BLaER1 treated with 17β-estradiol and CSF1 and Interleukin-3, amounts not matched to agents 10 nM and 100 nM (cell line): Measurements from ENCODE around the gene PRM1.
A peak's percentile ranks its signal among the peaks of the same experiment; 100 is the strongest.

Source experiments
- H3K27ac ChIP-seq, 11 experiments: shearing (Covaris generic); formaldehyde crosslinking; 2 replicates each; pipeline ENCODE4 v1.8.1; 2022
- H3K27me3 ChIP-seq, 11 experiments: shearing (Covaris generic); formaldehyde crosslinking; 2 replicates each; pipeline ENCODE4 v1.8.1; 2022
- H3K36me3 ChIP-seq, 11 experiments: shearing (Covaris generic); formaldehyde crosslinking; 2 replicates each; pipeline ENCODE4 v1.8.1; 2022
- H3K4me1 ChIP-seq, 10 experiments: shearing (Covaris generic); formaldehyde crosslinking; 2 replicates each; pipeline ENCODE4 v1.8.1; 2022
- H3K4me2 ChIP-seq, 11 experiments: shearing (Covaris generic); formaldehyde crosslinking; 2 replicates each; pipeline ENCODE4 v1.8.1; 2022
- H3K4me3 ChIP-seq, 10 experiments: shearing (Covaris generic); formaldehyde crosslinking; 2 replicates each; pipeline ENCODE4 v1.8.1; 2022
- H3K9ac ChIP-seq, 11 experiments: shearing (Covaris generic); formaldehyde crosslinking; 2 replicates each; pipeline ENCODE4 v1.8.1; 2022
- H3K9me3 ChIP-seq, 11 experiments: shearing (Covaris generic); formaldehyde crosslinking; replicated peaks in 1 of 11; 2 replicates each; pipeline ENCODE4 v1.8.1; 2022
- H4K20me1 ChIP-seq, 11 experiments: shearing (Covaris generic); formaldehyde crosslinking; 2 replicates each; pipeline ENCODE4 v1.8.1; 2022
- Cebpa-rat ChIP-seq, 11 experiments: shearing (Covaris generic); IDR thresholded peaks; 2 replicates each; pipeline ENCODE4 v1.8.1; 2022

The PRM1 gene

DNA sequence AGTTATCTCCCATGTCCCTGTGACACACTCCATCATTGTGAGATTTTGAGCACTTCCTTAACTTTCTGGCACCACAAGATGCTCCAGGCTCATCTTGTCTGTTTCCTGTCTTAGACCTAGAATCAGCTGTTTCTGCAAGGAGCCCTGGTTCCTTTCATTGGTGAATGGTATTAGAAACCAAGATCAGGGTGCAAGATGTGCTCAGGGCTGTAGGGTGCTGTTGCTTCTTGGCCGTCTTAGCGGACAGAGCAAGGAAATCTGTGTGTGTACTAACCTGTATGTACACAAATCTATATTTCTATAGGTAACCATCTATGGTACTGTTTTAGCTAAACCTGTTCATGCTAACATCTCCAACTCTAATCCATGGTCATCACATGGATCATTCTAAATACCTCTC is 8.1 kb upstream of the PRM1 start:
- Histone ChIP-seq H3K27ac (no peak overlapping the region), H4K20me1 (no peaks in the 10 kb centered on the region), H3K4me3 (no peak overlapping the region), H3K4me2 (no peak overlapping the region), H3K36me3 (no peaks in the 10 kb centered on the region), H3K9ac (no peak overlapping the region), H3K9me3 (no peaks in the 10 kb centered on the region; a peak in 1 of 22 replicates), H3K27me3 (no peaks in the 10 kb centered on the region), H3K4me1 (peaks cover 0 to 17% (median 7%) of the 10 kb centered on the region in 10 experiments; a peak in 14 of 20 replicates)
- no peak for TF ChIP-seq Cebpa-rat (IDR thresholded peaks at IDR 0.05)

DNA sequence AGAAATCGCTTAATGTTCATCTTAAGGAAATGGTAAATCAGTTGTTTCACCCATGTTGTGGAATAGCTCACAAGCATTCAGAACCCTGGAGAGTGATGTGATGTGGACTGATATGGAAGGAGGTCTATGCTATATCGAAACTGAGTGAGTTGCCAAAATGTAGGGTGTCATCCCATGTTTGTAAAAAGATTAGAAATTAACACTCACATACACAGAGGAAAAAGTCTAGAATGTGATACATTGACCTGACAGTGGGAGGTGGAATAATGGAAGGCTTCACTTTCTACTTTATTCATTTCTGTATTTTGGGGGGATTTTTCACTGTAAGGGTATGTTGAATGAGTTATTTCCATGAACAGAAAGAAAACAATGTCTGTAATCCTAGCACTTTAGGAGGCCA is 4.7 kb upstream of the PRM1 start:
- no peak overlapping the region for H3K9ac ChIP-seq
- no peaks in the 10 kb centered on the region; a peak in 1 of 22 replicates for H3K9me3 ChIP-seq
- H3K4me2 ChIP-seq: no peak overlapping the region
- H3K36me3 ChIP-seq: no peaks in the 10 kb centered on the region
- no peaks in the 10 kb centered on the region for H3K27me3 ChIP-seq
- H3K4me3 ChIP-seq: no peak overlapping the region
- no peak for TF ChIP-seq Cebpa-rat (IDR thresholded peaks at IDR 0.05)
- H3K4me1 ChIP-seq: no peaks in the 10 kb centered on the region; a peak in 2 of 20 replicates
- no peak overlapping the region for H3K27ac ChIP-seq
- no peaks in the 10 kb centered on the region for H4K20me1 ChIP-seq

GRCh38 chr16:11283820-11284248 is 2.7 kb upstream of the PRM1 start:
- Histone ChIP-seq H3K4me2 (no peak overlapping the region), H3K9ac (no peak overlapping the region)

GRCh38 chr16:11278681-11279628 is 2.2 kb downstream of the PRM1 start:
- H3K9me3 ChIP-seq: no peaks in the 10 kb centered on the region
- H3K36me3 ChIP-seq: no peaks in the 10 kb centered on the region
- H3K9ac ChIP-seq: no peak overlapping the region
- H3K27ac ChIP-seq: no peak overlapping the region
- TF ChIP-seq Cebpa-rat (IDR thresholded peaks at IDR 0.05): no peak
- H3K4me2 ChIP-seq: peak overlapping the region in 5 of 11 experiments; percentile 5 to 51 (median 11); a peak in 3 of 22 replicates
- H3K27me3 ChIP-seq: no peaks in the 10 kb centered on the region
- no peak overlapping the region for H3K4me3 ChIP-seq
- peaks cover 6 to 9% (median 8%) of the 10 kb centered on the region in 10 experiments; a peak in 11 of 20 replicates for H3K4me1 ChIP-seq
- no peaks in the 10 kb centered on the region for H4K20me1 ChIP-seq

More at GRCh38 chr16:11283820-11284248, 2.7 kb upstream of the PRM1 start:
- no peaks in the 10 kb centered on the region; a peak in 1 of 22 replicates for H3K9me3 ChIP-seq
- H4K20me1 ChIP-seq: no peaks in the 10 kb centered on the region
- TF ChIP-seq Cebpa-rat (IDR thresholded peaks at IDR 0.05): no peak
- no peaks in the 10 kb centered on the region for H3K27me3 ChIP-seq
- H3K4me3 ChIP-seq: no peak overlapping the region
- no peaks in the 10 kb centered on the region for H3K36me3 ChIP-seq
- H3K27ac ChIP-seq: no peak overlapping the region
- H3K4me1 ChIP-seq: peaks cover 6 to 8% (median 7%) of the 10 kb centered on the region in 10 experiments; a peak in 11 of 20 replicates

- no peaks in the 10 kb centered on the region for H3K9me3 ChIP-seq
- no peak overlapping the region for H3K9ac ChIP-seq
- no peak overlapping the region for H3K4me3 ChIP-seq
- no peak overlapping the region for H3K4me2 ChIP-seq
- TF ChIP-seq Cebpa-rat (IDR thresholded peaks at IDR 0.05): no peak
- H3K27me3 ChIP-seq: no peaks in the 10 kb centered on the region
- H3K36me3 ChIP-seq: no peaks in the 10 kb centered on the region
- H3K27ac ChIP-seq: no peak overlapping the region
- no peaks in the 10 kb centered on the region for H4K20me1 ChIP-seq
- H3K4me1 ChIP-seq: peaks cover 6 to 9% (median 8%) of the 10 kb centered on the region in 10 experiments; a peak in 11 of 20 replicates
Observed at GRCh38 chr16:11277607-11278337, 3.4 kb downstream of the PRM1 start.

DNA sequence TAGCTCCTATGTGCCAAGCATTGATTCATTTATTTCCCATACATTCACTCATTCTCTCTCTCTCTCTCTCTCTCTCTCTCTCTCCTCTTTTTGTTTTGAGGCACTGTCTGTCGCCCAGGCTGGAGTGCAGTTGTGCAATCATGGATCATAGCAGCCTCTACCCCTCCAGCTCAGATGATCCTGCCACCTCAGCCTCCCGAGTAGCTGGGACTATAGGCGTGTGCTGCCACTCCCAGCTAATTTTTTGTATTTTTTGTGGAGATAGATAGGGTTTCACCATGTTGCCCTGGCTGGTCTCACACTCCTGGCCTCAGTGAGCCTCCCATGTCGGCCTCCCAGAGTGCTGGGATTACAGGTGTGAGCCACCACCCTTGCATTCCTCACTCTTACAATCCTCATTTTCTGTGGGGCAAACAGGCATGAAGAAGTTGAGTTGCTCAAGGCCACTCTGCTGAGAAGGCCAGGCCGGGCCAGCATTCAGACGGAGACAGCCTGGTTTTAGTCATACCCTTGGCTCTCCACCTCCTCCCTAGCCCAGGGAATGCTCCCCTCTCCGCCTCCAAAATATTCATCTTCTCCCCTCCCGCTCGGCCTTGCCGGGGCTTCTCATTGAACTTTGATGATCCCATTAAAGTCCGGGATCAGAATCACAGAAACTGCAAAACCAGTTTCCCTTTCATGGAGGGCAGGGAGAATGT is 4.1 kb downstream of the PRM1 start:
- H4K20me1 ChIP-seq: no peaks in the 10 kb centered on the region
- peaks cover 6 to 9% (median 8%) of the 10 kb centered on the region in 10 experiments; a peak in 11 of 20 replicates for H3K4me1 ChIP-seq
- H3K9ac ChIP-seq: no peak overlapping the region
- no peaks in the 10 kb centered on the region for H3K9me3 ChIP-seq
- H3K27ac ChIP-seq: no peak overlapping the region
- H3K4me3 ChIP-seq: no peak overlapping the region
- H3K36me3 ChIP-seq: no peaks in the 10 kb centered on the region
- no peak overlapping the region for H3K4me2 ChIP-seq
- no peak for TF ChIP-seq Cebpa-rat (IDR thresholded peaks at IDR 0.05)
- no peaks in the 10 kb centered on the region for H3K27me3 ChIP-seq

GRCh38 chr16:11276143-11276895 is 4.8 kb downstream of the PRM1 start, which contains the start of gene PRM2:
TSS of gene PRM2 (minus strand) at chr16:11276480. CDS start at chr16:11276370, 110 bp downstream.
- no peak for TF ChIP-seq Cebpa-rat (IDR thresholded peaks at IDR 0.05)
- no peaks in the 10 kb centered on the region for H4K20me1 ChIP-seq

GRCh38 chr16:11274964-11275363 is 6.2 kb downstream of the PRM1 start:
- H4K20me1 ChIP-seq: no peaks in the 10 kb centered on the region
- no peaks in the 10 kb centered on the region for H3K36me3 ChIP-seq
- H3K9ac ChIP-seq: no peak overlapping the region
- peaks cover 6 to 9% (median 8%) of the 10 kb centered on the region in 10 experiments; a peak in 11 of 20 replicates for H3K4me1 ChIP-seq
- H3K4me2 ChIP-seq: no peak overlapping the region
- TF ChIP-seq Cebpa-rat (IDR thresholded peaks at IDR 0.05): no peak
- no peak overlapping the region for H3K4me3 ChIP-seq
- no peaks in the 10 kb centered on the region for H3K27me3 ChIP-seq
- no peaks in the 10 kb centered on the region for H3K9me3 ChIP-seq
- H3K27ac ChIP-seq: no peak overlapping the region

More at GRCh38 chr16:11276143-11276895, 4.8 kb downstream of the PRM1 start, which contains the start of gene PRM2:
- Histone ChIP-seq H3K4me3 (no peak within 1 kb of the TSS), H3K36me3 (no peaks in the 10 kb centered on the region), H3K27me3 (no peaks in the 10 kb centered on the region), H3K9ac (no peak within 1 kb of the TSS), H3K4me1 (peaks cover 6 to 9% (median 8%) of the 10 kb centered on the region in 10 experiments; a peak in 11 of 20 replicates), H3K9me3 (no peaks in the 10 kb centered on the region), H3K27ac (no peak within 1 kb of the TSS), H3K4me2 (no peak within 1 kb of the TSS)
